HepG2 (cell line): ENCODE results near the gene PDZD7. TPM values are rescaled to one million over a fixed set of nuclear protein-coding genes. Genes with fewer than 3 reads are reported as not detected.

Experiments used
- ATF1 ChIP-seq: IDR thresholded peaks from 2 replicates; pipeline ENCODE4 v1.6.1; 2016; ENCODE audit warnings: mild to moderate bottlenecking, control low read depth
- CBX5 ChIP-seq: sonication (generic); formaldehyde crosslinking; IDR thresholded peaks from 2 replicates; pipeline ENCODE4 v1.4.0; 2020; ENCODE audit warnings: missing genetic modification reagents, borderline replicate concordance
- ETV5 ChIP-seq: IDR thresholded peaks from 2 replicates; pipeline ENCODE4 v1.6.1; 2018; ENCODE audit warnings: missing biosample characterization, missing genetic modification reagents, inconsistent platforms, borderline replicate concordance
- FIP1L1 ChIP-seq: fragments of 200-400 bp; formaldehyde crosslinking; IDR thresholded peaks from 2 replicates; pipeline ENCODE4 v1.6.1; 2018; ENCODE audit warnings: low read depth, mild to moderate bottlenecking, low read length, moderate library complexity, borderline replicate concordance; ENCODE audit not compliant: insufficient read depth
- GATA4 ChIP-seq: sonication (generic); IDR thresholded peaks from 2 replicates; pipeline ENCODE4 v1.6.1; 2016; ENCODE audit warnings: antibody characterized with exemption, low read depth, borderline replicate concordance
- HDAC1 ChIP-seq: sonication (generic); formaldehyde crosslinking; IDR thresholded peaks from 2 replicates; pipeline ENCODE4 v1.5.1; 2020; ENCODE audit warnings: mild to moderate bottlenecking, missing genetic modification reagents
- HDAC2 ChIP-seq: sonication (generic); formaldehyde crosslinking; IDR thresholded peaks from 2 replicates; pipeline ENCODE4 v1.4.0; 2020; ENCODE audit warnings: missing genetic modification reagents
- HIC2 ChIP-seq: sonication (generic); formaldehyde crosslinking; IDR thresholded peaks from 2 replicates; pipeline ENCODE4 v1.9.0; 2022; ENCODE audit warnings: low read depth, missing genetic modification reagents
- JUN ChIP-seq: sonication (generic); formaldehyde crosslinking; IDR thresholded peaks from 2 replicates; pipeline ENCODE4 v1.4.0; 2020; ENCODE audit warnings: mild to moderate bottlenecking, missing genetic modification reagents
- KDM2A ChIP-seq: sonication (generic); formaldehyde crosslinking; IDR thresholded peaks from 2 replicates; pipeline ENCODE4 v1.4.0; 2020; ENCODE audit warnings: low read depth, missing genetic modification reagents, borderline replicate concordance
- MBD4 ChIP-seq: IDR thresholded peaks from 2 replicates; pipeline ENCODE4 v1.6.1; 2012; ENCODE audit warnings: low read length, inconsistent platforms, borderline replicate concordance
- MYC ChIP-seq: sonication (generic); formaldehyde crosslinking; IDR thresholded peaks from 2 replicates; pipeline ENCODE4 v1.9.0; 2021; ENCODE audit warnings: missing genetic modification reagents, borderline replicate concordance
- MYNN ChIP-seq: sonication (generic); formaldehyde crosslinking; IDR thresholded peaks from 2 replicates; pipeline ENCODE4 v1.4.0; 2020; ENCODE audit warnings: mild to moderate bottlenecking, low read depth, missing genetic modification reagents
- NONO ChIP-seq, 2 experiments: fragments of 450-650 bp in 1 of 2; sonication (generic) in 1 of 2; formaldehyde crosslinking in 1 of 2; IDR thresholded peaks in 1 of 2; conservative IDR thresholded peaks in 1 of 2; 2 replicates each; pipeline versions ENCODE4 v1.6.1 to v1.8.0; 2017 to 2022; ENCODE audit warnings: mild to moderate bottlenecking in 1 of 2, missing genetic modification reagents in 1 of 2, moderate library complexity in 1 of 2
- PAF1 ChIP-seq: IDR thresholded peaks from 2 replicates; pipeline ENCODE4 v1.6.1; 2016; ENCODE audit warnings: missing genetic modification reagents, missing compliant biosample characterization
- PHF21A ChIP-seq: sonication (generic); formaldehyde crosslinking; IDR thresholded peaks from 2 replicates; pipeline ENCODE4 v1.5.0; 2020; ENCODE audit warnings: mild to moderate bottlenecking, missing genetic modification reagents
- SALL1 ChIP-seq: sonication (generic); formaldehyde crosslinking; IDR thresholded peaks from 2 replicates; pipeline ENCODE4 v1.8.0; 2022; ENCODE audit warnings: mild to moderate bottlenecking, missing genetic modification reagents
- SETDB1 ChIP-seq: sonication (generic); formaldehyde crosslinking; IDR thresholded peaks from 2 replicates; pipeline ENCODE4 v1.5.1; 2020; ENCODE audit warnings: missing genetic modification reagents, mild to moderate bottlenecking, borderline replicate concordance
- SOX5 ChIP-seq: IDR thresholded peaks from 2 replicates; pipeline ENCODE4 v1.6.1; 2016; ENCODE audit warnings: borderline replicate concordance
- ZFP37 ChIP-seq: sonication (generic); formaldehyde crosslinking; IDR thresholded peaks from 2 replicates; pipeline ENCODE4 v1.4.0; 2020; ENCODE audit warnings: missing genetic modification reagents, borderline replicate concordance
- ZKSCAN1 ChIP-seq: fragments of 150-350 bp; IDR thresholded peaks from 2 replicates; pipeline ENCODE4 v1.6.1; 2014; ENCODE audit warnings: low read length
- ZMYM4 ChIP-seq: sonication (generic); formaldehyde crosslinking; IDR thresholded peaks from 2 replicates; pipeline ENCODE4 v1.8.1; 2023; ENCODE audit warnings: mild to moderate bottlenecking, missing genetic modification reagents
- ZNF124 ChIP-seq: sonication (generic); formaldehyde crosslinking; IDR thresholded peaks from 2 replicates; pipeline ENCODE4 v1.4.0; 2020; ENCODE audit warnings: missing genetic modification reagents
- ZNF136 ChIP-seq: sonication (generic); formaldehyde crosslinking; IDR thresholded peaks from 2 replicates; pipeline ENCODE4 v1.8.1; 2022; ENCODE audit warnings: low read depth, mild to moderate bottlenecking, moderate library complexity, missing genetic modification reagents
- ZNF234 ChIP-seq: sonication (generic); formaldehyde crosslinking; conservative IDR thresholded peaks from 2 replicates; pipeline ENCODE4 v1.5.1; 2020; ENCODE audit warnings: mild to moderate bottlenecking, missing genetic modification reagents
- ZNF580 ChIP-seq: IDR thresholded peaks from 2 replicates; pipeline ENCODE4 v1.6.1; 2016; ENCODE audit warnings: low read depth, borderline replicate concordance
- ZNF605 ChIP-seq: sonication (generic); formaldehyde crosslinking; IDR thresholded peaks from 2 replicates; pipeline ENCODE4 v1.8.0; 2022; ENCODE audit warnings: mild to moderate bottlenecking, missing genetic modification reagents
- ZNF747 ChIP-seq: sonication (generic); formaldehyde crosslinking; IDR thresholded peaks from 2 replicates; pipeline ENCODE4 v1.8.1; 2023; ENCODE audit warnings: missing genetic modification reagents, mild to moderate bottlenecking, borderline replicate concordance
- polyA plus RNA-seq, 8 experiments: library from polyadenylated mRNA; depleted of rRNA in 3 of 8; stranded (reverse) in 7 of 8; unstranded in 1 of 8; fragments of >200 nt; fragmentation: Illumina TruSeq in 4 of 8; extraction: Trizol in 4 of 8; gene quantifications; 2 replicates each; pipeline versions ENCODE4 v1.2.1 to v1.2.3, GENCODE V29; 2011 to 2016; ENCODE audit warnings: low read depth in 4 of 8, missing spikeins in 1 of 8, mixed read lengths in 1 of 8; ENCODE audit not compliant: insufficient read depth in 1 of 8
- total RNA-seq, 5 experiments: library from RNA; depleted of rRNA; stranded (reverse); fragments of >200 nt; fragmentation: Illumina TruSeq; extraction: Trizol; gene quantifications; 2 replicates each; pipeline ENCODE4 v1.2.3, GENCODE V29; 2016; ENCODE audit warnings: low read depth in 1 of 5

PDZD7 gene
- total and polyA plus RNA-seq, 2 of the 13 experiments (the other 11 are each of a cell fraction or from before 2014, with no cell fraction given): 0.58 to 0.73 TPM

- TF ChIP-seq FIP1L1: no peak
- TF ChIP-seq MYNN (CRISPR knock-in tag): no peak
- no peak for TF ChIP-seq JUN (CRISPR knock-in tag)
- TF ChIP-seq HIC2 (CRISPR knock-in tag): peak; percentile 92
- 0 out of 2 replicates have a peak, but pooled peaks have one; percentile 32 for TF ChIP-seq ZNF124 (CRISPR knock-in tag)
- no peak for TF ChIP-seq SETDB1
- no peak for TF ChIP-seq MBD4
- TF ChIP-seq ATF1 (CRISPR knock-in tag): no peak
- TF ChIP-seq ZKSCAN1: peak; percentile 97
- TF ChIP-seq MYC (CRISPR knock-in tag): peak; percentile 67; the same call in 1 of the 2 replicates
- TF ChIP-seq CBX5 (CRISPR knock-in tag): 0 out of 2 replicates have a peak, but pooled peaks have one; percentile 13
- TF ChIP-seq PHF21A: no peak
- TF ChIP-seq ZNF747 (CRISPR knock-in tag): no peak; the same call in 1 of the 2 replicates
- peak; percentile 64; the same call in 1 of the 2 replicates for TF ChIP-seq ZNF136
- 0 out of 2 replicates have a peak, but pooled peaks have one; percentile 20 for TF ChIP-seq SALL1
- TF ChIP-seq SOX5 (CRISPR knock-in tag): peak; percentile 37; the same call in 1 of the 2 replicates
- TF ChIP-seq KDM2A (CRISPR knock-in tag): peak; percentile 80
- no peak for TF ChIP-seq NONO (IDR thresholded peaks at IDR 0.05)
- no peak for TF ChIP-seq NONO (CRISPR knock-in tag; conservative IDR thresholded peaks at IDR 0.05)
- TF ChIP-seq ZMYM4: peak; percentile 35; the same call in 1 of the 2 replicates
- TF ChIP-seq HDAC1 (CRISPR knock-in tag): no peak; the same call in 1 of the 2 replicates
- TF ChIP-seq ZNF234 (CRISPR knock-in tag): no peak
- no peak for TF ChIP-seq GATA4
- TF ChIP-seq HDAC2 (CRISPR knock-in tag): peak; percentile 72
- 0 out of 2 replicates have a peak, but pooled peaks have one; percentile 17 for TF ChIP-seq ETV5
- TF ChIP-seq PAF1 (CRISPR knock-in tag): no peak
- TF ChIP-seq ZNF605 (CRISPR knock-in tag): 0 out of 2 replicates have a peak, but pooled peaks have one; percentile 28
- 0 out of 2 replicates have a peak, but pooled peaks have one; percentile 46 for TF ChIP-seq ZNF580
- no peak for TF ChIP-seq ZFP37 (CRISPR knock-in tag)
These were observed 18.2 kb downstream of the PDZD7 start (continued) for GRCh38 chr10:101012525-101013364.
